Left ventricle myocardium inferior (tissue), 1 donor: ENCODE data around the gene RHBDL3. TPM values are rescaled to one million over a fixed set of nuclear protein-coding genes. Genes with fewer than 3 reads are reported as not detected.
A peak's percentile ranks its signal among the peaks of the same experiment; 100 is the strongest.

Experiments used
- DNase-seq: peaks from one replicate; pipeline ENCODE4 v3.0.0-alpha.2; 2020
- H3K27ac ChIP-seq: fragments of 200-600 bp; replicated peaks from 2 replicates; pipeline ENCODE4 v1.8.0; 2021
- H3K27me3 ChIP-seq: fragments of 200-600 bp; 2 replicates; pipeline ENCODE4 v1.8.0; 2021; ENCODE audit warnings: low read depth
- H3K36me3 ChIP-seq: fragments of 200-600 bp; 2 replicates; pipeline ENCODE4 v1.8.0; 2021
- H3K4me1 ChIP-seq: fragments of 200-600 bp; 2 replicates; pipeline ENCODE4 v1.8.0; 2021
- H3K4me3 ChIP-seq: fragments of 200-600 bp; 2 replicates; pipeline ENCODE4 v1.8.0; 2021; ENCODE audit warnings: mild to moderate bottlenecking, moderate library complexity
- H3K9me3 ChIP-seq: fragments of 200-600 bp; replicated peaks from 2 replicates; pipeline ENCODE4 v1.8.0; 2021
- intact Hi-C: fragments of 100-400 bp; cut with micrococcal nuclease; formaldehyde crosslinking; loops from one replicate; pipeline ENCODE4 v1.11.0; 2022
- total RNA-seq: library from RNA; stranded (reverse); fragmentation: NEBNext Ultra II Directional; extraction: Animal tissue kit (Norgen Biotek cat#: 25700); gene quantifications from one replicate; pipeline ENCODE4 v1.2.1, GENCODE V29; 2021
- TF ChIP-seq, protein P1 (sequence below): fragments of 200-600 bp; IDR thresholded peaks from 2 replicates; pipeline ENCODE4 v1.8.0; 2021; ENCODE audit warnings: antibody characterized with exemption, mild to moderate bottlenecking, borderline replicate concordance
- donor health status: DM: no; HTN: yes; CAD: no; lungs with severe emphysema.

RHBDL3 gene
- total RNA-seq, 1 donor from 2014 or later: 4.7 TPM

DNA sequence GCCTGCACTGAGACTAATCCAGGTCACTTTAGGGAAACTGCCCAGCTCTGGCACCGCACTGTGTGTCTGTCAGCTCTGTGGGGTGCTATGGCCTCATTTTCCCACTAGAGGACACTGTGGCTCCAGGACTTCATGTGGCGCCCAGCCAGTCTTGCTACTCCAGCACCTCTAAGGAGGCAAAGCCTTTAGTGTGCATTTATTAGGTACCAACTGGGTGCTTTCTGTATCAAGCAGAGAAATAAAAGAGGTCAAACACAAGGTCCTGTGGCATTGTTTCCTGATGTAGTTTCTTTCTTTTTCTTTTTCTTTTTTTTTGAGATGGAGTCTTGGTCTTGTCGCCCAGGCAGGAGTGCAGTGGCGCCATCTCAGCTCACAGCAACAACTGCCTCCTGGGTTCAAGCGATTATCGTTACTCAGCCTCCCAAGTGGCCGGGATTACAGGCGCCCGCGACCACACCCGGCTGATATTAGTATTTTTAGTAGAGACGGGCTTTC is 12.5 kb upstream of the RHBDL3 start:
- TF ChIP-seq, protein P1, sequence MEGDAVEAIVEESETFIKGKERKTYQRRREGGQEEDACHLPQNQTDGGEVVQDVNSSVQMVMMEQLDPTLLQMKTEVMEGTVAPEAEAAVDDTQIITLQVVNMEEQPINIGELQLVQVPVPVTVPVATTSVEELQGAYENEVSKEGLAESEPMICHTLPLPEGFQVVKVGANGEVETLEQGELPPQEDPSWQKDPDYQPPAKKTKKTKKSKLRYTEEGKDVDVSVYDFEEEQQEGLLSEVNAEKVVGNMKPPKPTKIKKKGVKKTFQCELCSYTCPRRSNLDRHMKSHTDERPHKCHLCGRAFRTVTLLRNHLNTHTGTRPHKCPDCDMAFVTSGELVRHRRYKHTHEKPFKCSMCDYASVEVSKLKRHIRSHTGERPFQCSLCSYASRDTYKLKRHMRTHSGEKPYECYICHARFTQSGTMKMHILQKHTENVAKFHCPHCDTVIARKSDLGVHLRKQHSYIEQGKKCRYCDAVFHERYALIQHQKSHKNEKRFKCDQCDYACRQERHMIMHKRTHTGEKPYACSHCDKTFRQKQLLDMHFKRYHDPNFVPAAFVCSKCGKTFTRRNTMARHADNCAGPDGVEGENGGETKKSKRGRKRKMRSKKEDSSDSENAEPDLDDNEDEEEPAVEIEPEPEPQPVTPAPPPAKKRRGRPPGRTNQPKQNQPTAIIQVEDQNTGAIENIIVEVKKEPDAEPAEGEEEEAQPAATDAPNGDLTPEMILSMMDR: peak; percentile 100
- intact Hi-C loops: loop anchor here (5.0 kb wide), 1 partner anchor 64 kb away; no protein-coding TSS in a partner anchor
- DNase-seq: peak; percentile 76
- Histone ChIP-seq H3K4me1 (no peaks in the 10 kb centered on the region), H3K27me3 (peaks cover 4% of the 10 kb centered on the region), H3K27ac (no peak overlapping the region), H3K9me3 (no peaks in the 10 kb centered on the region), H3K4me3 (no peak overlapping the region), H3K36me3 (no peaks in the 10 kb centered on the region)

DNA sequence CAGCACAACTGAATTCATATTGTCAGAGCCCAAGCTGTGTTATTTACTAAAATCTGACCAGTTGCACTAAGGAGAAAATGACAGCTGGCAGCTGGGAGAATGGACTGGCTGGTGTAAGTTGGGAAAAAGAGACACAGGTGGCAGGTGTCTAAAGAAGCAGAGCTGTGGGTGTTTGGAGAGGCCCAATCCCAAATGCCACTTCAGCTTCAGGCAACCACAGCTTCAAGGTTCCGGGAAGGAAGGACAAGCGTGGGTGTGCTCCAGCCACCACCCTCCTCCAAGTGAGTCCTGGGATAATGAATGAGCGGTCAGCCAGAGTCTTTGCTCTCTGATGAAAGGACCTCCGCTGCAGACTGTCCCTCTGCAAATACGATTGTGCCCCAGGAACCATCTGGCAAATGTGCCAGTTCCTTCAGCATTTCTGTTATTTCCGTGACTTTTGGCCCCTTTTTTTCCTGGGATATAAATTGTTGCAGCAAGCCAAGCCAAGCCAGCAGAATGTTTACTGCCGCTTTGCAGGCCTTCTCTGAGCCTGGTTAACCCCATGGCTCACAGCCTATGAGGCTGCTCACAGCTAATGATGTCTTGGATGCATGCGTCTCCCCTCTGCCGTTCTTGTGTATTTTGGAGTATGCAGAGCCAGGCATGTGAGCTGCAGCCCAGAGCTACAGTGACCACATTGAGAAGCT is 9.5 kb upstream of the RHBDL3 start:
- Histone ChIP-seq H3K27ac (no peak overlapping the region), H3K4me1 (no peaks in the 10 kb centered on the region), H3K9me3 (no peaks in the 10 kb centered on the region), H3K36me3 (no peaks in the 10 kb centered on the region), H3K27me3 (peaks cover 26% of the 10 kb centered on the region), H3K4me3 (no peak overlapping the region)
- intact Hi-C loops: no loop called here
- DNase-seq: no peak
- TF ChIP-seq, protein P1: no peak

DNA sequence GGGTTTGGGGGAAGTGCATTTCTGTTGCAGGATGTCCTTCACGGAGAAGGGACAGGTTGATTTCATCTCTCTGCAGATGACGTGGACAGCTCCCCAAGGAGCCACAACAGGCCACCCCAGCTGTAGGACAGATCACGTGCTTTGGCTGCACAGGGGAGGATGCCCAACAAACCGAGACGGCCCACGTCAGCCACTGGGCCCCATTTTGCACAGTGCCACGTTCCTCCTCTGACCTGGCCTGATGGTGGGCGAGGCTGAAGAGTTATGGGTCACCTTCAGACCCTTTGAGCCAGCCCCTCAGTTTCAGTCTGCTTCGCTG is 9.0 kb upstream of the RHBDL3 start:
- Histone ChIP-seq H3K4me1 (no peaks in the 10 kb centered on the region), H3K36me3 (no peaks in the 10 kb centered on the region), H3K27ac (no peak overlapping the region), H3K4me3 (no peak overlapping the region), H3K27me3 (peaks cover 29% of the 10 kb centered on the region), H3K9me3 (no peaks in the 10 kb centered on the region)
- intact Hi-C loops: no loop called here
- TF ChIP-seq, protein P1: no peak
- no peak for DNase-seq

DNA sequence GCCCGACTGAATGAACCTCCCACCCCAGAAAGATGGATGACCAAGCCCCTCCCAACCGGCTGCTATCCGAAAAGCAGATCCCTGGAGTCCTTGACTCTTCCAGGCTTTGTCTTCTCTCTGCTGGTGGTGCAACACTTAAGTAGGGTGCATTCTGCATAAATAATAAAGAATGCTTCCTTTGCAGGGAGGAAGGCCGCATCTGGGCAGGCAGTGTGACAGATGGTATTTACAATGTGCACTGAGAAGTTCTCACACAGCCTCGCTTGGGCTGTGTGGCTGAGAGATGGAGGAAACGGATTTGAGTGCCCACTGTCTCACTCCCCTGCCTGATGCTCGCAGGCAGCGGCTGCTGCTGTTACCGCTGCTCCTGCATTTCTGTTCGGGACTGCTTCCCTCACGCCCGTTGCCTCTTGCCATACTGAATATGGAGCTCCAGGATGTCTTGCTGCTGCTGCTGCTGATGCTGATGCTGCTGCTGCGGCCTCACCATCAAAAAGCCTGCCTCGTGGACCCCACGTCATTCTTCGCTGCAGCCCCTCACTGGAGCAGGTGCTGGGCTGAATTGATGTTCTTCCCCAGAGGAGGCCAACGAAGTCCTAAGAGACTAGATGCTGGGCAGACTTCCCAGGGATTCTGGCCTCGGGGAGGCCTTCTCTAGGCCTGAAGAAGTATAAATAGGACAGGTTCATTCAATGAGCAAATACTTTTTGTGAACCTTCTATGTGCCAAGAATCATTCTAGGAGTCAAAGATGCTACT is 7.1 kb upstream of the RHBDL3 start:
- H3K4me1 ChIP-seq: no peaks in the 10 kb centered on the region
- no peak overlapping the region for H3K27ac ChIP-seq
- TF ChIP-seq, protein P1: no peak
- H3K4me3 ChIP-seq: no peak overlapping the region
- H3K27me3 ChIP-seq: peaks cover 48% of the 10 kb centered on the region
- no peak for DNase-seq
- H3K9me3 ChIP-seq: no peaks in the 10 kb centered on the region
- no peaks in the 10 kb centered on the region for H3K36me3 ChIP-seq
- intact Hi-C loops: no loop called here

DNA sequence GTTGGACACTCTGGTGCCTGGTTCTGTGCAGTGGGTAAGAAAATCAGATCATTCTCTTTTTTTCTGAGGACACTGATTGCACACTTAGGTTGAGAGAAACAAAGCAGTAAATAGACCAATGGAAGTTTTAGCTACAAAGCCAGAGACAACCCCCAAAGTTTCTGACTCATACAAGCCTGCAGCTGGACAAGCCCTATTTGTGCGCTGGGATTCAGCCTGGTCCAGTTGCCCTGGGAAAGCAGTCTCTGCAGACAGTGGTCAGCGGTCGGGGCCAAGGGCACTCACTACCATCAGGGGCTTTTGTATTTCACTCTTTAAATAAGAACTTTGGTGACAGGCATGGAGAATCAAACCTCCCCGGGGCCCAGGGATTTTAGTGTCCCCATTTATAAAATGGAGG is 6.0 kb upstream of the RHBDL3 start:
- Histone ChIP-seq H3K27me3 (peaks cover 58% of the 10 kb centered on the region), H3K36me3 (no peaks in the 10 kb centered on the region), H3K27ac (no peak overlapping the region), H3K4me1 (no peaks in the 10 kb centered on the region), H3K9me3 (no peaks in the 10 kb centered on the region), H3K4me3 (no peak overlapping the region)
- intact Hi-C loops: no loop called here
- TF ChIP-seq, protein P1: no peak
- DNase-seq: no peak
